GM18499 (cell line): Measurements from ENCODE around the gene MMP11.

ENCODE experiments used
- ATAC-seq: cut with Tn5 transposase; IDR thresholded peaks from one replicate; pipeline ENCODE4 v1.9.1; 2021; ENCODE audit warnings: moderate number of reproducible peaks; ENCODE audit not compliant: insufficient read depth, unreplicated experiment

MMP11 gene

GRCh38 chr22:23796461-23796860 is 23.8 kb downstream of the MMP11 start:
- no peak for ATAC-seq

GRCh38 chr22:23800297-23801237 is 27.9 kb downstream of the MMP11 start:
- ATAC-seq, result no peak

GRCh38 chr22:23801238-23801821 is 28.7 kb downstream of the MMP11 start:
- ATAC-seq, result no peak

- ATAC-seq, result no peak
Measured at GRCh38 chr22:23801886-23802377, 29.3 kb downstream of the MMP11 start.

GRCh38 chr22:23803001-23803819 is 30.6 kb downstream of the MMP11 start:
- no peak for ATAC-seq

GRCh38 chr22:23804781-23805291 is 32.2 kb downstream of the MMP11 start:
- ATAC-seq, result no peak

GRCh38 chr22:23806837-23807236 is 34.2 kb downstream of the MMP11 start:
- ATAC-seq, result no peak

GRCh38 chr22:23812378-23812777 is 39.7 kb downstream of the MMP11 start:
- ATAC-seq, result no peak

- no peak for ATAC-seq
Measured at GRCh38 chr22:23815541-23816155, 43.0 kb downstream of the MMP11 start.

GRCh38 chr22:23816156-23816976 is 43.7 kb downstream of the MMP11 start:
- ATAC-seq, result no peak

- no peak for ATAC-seq
Measured at GRCh38 chr22:23817146-23817545, 44.5 kb downstream of the MMP11 start.

- ATAC-seq, result no peak
Measured at GRCh38 chr22:23818541-23818940, 45.9 kb downstream of the MMP11 start.

GRCh38 chr22:23820748-23821211 is 48.1 kb downstream of the MMP11 start:
- ATAC-seq, result no peak

- no peak for ATAC-seq
Measured at GRCh38 chr22:23822101-23822671, 49.5 kb downstream of the MMP11 start.

- no peak for ATAC-seq
Measured at GRCh38 chr22:23823331-23823791, 50.7 kb downstream of the MMP11 start.

GRCh38 chr22:23824476-23825245 is 52.0 kb downstream of the MMP11 start:
- ATAC-seq, result no peak

GRCh38 chr22:23825246-23825905 is 52.7 kb downstream of the MMP11 start:
- no peak for ATAC-seq
